WERI-Rb-1 (cell line): ENCODE data around the gene GNAT3.

Experiments used
- DNase-seq: peaks from one replicate; pipeline ENCODE4 v3.0.0-alpha.2; 2020
- H3K27ac ChIP-seq: fragments of 250-450 bp; sonication (Bioruptor Pico); 2 replicates; pipeline ENCODE4 v1.5.1; 2020; ENCODE audit warnings: mild to moderate bottlenecking, moderate library complexity
- H3K27me3 ChIP-seq: fragments of 250-450 bp; sonication (Bioruptor Pico); 2 replicates; pipeline ENCODE4 v1.5.1; 2021; ENCODE audit warnings: mild to moderate bottlenecking, low read depth, moderate library complexity; ENCODE audit not compliant: insufficient read depth, severe bottlenecking
- H3K36me3 ChIP-seq: fragments of 250-450 bp; sonication (Bioruptor Pico); 2 replicates; pipeline ENCODE4 v1.5.1; 2020; ENCODE audit warnings: mild to moderate bottlenecking, moderate library complexity
- H3K4me3 ChIP-seq: 2 replicates; pipeline ENCODE4 v1.5.1; 2011; ENCODE audit warnings: low read depth, mild to moderate bottlenecking, control low read depth, low read length
- H3K9me3 ChIP-seq: fragments of 250-450 bp; sonication (Bioruptor Pico); 2 replicates; pipeline ENCODE4 v1.5.1; 2021; ENCODE audit warnings: mild to moderate bottlenecking, moderate library complexity; ENCODE audit not compliant: severe bottlenecking
- TF ChIP-seq, protein P1 (sequence below): IDR thresholded peaks from 2 replicates; pipeline ENCODE4 v1.5.1; 2011; ENCODE audit warnings: low read depth, mild to moderate bottlenecking, control low read depth, inconsistent platforms, low read length

GNAT3 gene

DNA sequence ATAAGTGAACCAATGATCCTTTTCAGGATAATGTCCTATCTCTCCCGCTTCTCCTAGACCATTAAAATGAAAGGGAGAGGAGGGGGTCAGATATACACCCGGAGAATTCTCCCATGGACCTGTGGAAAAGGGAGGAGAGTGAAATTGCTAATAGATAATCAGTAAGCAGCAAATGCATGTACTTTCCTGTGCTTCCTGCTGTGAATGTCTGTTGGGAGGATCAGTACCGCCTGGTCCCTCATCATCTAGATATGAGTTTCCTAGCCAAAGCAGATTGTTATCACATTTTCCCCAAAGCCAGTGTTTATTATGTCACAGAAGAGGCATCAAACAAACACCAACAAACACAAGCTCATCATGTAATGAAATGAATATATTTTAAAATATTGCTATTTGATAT is 96.8 kb downstream of the GNAT3 start:
- Histone ChIP-seq H3K9me3 (no peaks in the 10 kb centered on the region), H3K27me3 (no peaks in the 10 kb centered on the region), H3K36me3 (no peaks in the 10 kb centered on the region), H3K27ac (no peak overlapping the region), H3K4me3 (no peak overlapping the region)
- TF ChIP-seq, protein P1, sequence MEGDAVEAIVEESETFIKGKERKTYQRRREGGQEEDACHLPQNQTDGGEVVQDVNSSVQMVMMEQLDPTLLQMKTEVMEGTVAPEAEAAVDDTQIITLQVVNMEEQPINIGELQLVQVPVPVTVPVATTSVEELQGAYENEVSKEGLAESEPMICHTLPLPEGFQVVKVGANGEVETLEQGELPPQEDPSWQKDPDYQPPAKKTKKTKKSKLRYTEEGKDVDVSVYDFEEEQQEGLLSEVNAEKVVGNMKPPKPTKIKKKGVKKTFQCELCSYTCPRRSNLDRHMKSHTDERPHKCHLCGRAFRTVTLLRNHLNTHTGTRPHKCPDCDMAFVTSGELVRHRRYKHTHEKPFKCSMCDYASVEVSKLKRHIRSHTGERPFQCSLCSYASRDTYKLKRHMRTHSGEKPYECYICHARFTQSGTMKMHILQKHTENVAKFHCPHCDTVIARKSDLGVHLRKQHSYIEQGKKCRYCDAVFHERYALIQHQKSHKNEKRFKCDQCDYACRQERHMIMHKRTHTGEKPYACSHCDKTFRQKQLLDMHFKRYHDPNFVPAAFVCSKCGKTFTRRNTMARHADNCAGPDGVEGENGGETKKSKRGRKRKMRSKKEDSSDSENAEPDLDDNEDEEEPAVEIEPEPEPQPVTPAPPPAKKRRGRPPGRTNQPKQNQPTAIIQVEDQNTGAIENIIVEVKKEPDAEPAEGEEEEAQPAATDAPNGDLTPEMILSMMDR = no peak
- no peak for DNase-seq

DNA sequence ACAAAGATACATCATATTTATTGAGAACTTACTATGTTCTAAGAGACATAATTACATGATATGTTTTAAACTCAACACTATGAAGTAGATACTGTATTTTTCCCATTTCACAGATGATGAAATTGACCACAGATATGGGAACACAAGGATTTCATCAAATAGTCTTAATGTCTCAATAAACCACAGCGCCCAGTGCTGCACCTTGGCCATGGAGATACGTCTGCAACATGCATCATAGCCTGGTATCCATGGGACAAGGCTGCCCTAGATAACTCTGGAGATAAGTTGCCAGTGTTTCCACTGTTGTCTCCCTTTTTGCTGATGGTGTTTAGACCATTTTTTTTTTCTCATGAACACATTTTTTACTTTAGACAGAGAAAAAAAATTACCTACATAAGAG is 97.5 kb downstream of the GNAT3 start:
- H3K4me3 ChIP-seq = no peak overlapping the region
- no peaks in the 10 kb centered on the region for H3K9me3 ChIP-seq
- no peaks in the 10 kb centered on the region for H3K27me3 ChIP-seq
- no peaks in the 10 kb centered on the region for H3K36me3 ChIP-seq
- no peak for DNase-seq
- TF ChIP-seq, protein P1 = no peak
- H3K27ac ChIP-seq = no peak overlapping the region

DNA sequence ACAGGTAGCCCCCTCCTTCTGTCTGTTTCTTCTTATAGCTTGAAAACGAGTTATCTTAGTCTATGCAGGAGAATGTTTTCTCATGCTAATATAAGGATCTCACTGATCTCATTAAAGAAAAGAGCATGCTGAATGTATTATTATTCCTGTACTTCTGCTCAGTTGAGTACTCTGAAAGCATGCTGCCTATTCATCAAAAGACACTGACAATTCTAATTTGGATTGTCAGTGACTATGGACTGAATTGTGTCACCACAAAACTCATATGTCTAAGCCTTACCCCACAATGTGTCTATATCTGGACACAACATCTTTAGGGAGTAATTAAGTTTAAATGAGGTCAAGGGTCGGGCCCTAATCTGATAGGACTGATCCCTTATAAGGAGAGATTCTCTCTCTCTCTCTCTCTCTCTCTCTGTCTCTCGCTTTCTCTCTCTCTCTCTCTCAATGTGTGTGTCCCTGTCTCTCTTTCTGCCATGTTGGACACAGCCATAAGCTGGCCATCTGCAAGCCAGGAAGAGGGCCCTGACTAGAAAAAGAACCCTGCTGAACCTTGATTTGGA is 98.4 kb downstream of the GNAT3 start:
- Histone ChIP-seq H3K4me3 (no peak overlapping the region), H3K9me3 (no peaks in the 10 kb centered on the region), H3K27me3 (no peaks in the 10 kb centered on the region), H3K36me3 (no peaks in the 10 kb centered on the region), H3K27ac (no peak overlapping the region)
- DNase-seq = no peak
- TF ChIP-seq, protein P1 = no peak

DNA sequence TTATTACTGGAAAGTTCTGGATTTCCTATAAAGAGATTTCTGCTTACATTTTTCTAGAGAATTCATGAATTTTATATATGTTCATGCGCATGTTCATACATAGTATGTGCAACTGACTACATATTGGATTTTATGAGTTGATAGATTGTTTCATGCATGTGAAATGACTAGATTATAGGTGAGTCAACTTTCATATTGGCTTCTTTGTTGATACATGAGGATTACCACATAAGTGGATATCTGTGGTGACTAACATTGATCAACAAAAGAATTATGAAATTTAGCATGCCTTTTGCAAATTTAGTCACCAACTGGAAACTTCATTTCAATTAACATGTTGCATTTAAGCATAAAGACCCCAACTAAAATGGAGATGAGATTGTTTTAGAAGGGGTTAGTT is 99.0 kb downstream of the GNAT3 start:
- H3K27me3 ChIP-seq = no peaks in the 10 kb centered on the region
- no peak overlapping the region for H3K4me3 ChIP-seq
- no peak overlapping the region for H3K27ac ChIP-seq
- no peaks in the 10 kb centered on the region for H3K9me3 ChIP-seq
- no peak for DNase-seq
- TF ChIP-seq, protein P1 = no peak
- no peaks in the 10 kb centered on the region for H3K36me3 ChIP-seq

DNA sequence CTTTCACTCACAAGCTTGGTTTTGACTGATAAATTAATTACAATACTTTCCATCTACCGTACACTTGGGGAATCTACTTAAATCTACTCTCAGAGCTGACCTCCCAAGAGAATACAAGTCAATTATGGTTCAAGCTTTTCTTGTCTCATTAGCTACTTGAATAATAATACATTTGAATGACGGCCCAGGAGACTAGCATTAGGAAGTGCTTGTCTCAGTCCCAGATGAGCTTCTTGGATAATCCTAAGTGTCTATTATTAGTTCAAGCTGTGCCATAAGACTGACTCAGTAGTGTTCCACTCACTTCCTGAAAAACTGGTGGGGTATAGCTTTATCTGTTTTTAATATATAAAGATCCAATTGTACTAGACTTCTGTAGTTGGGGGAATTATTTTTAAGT is 100.2 kb downstream of the GNAT3 start:
- H3K36me3 ChIP-seq = no peaks in the 10 kb centered on the region
- no peak overlapping the region for H3K27ac ChIP-seq
- TF ChIP-seq, protein P1 = no peak

DNA sequence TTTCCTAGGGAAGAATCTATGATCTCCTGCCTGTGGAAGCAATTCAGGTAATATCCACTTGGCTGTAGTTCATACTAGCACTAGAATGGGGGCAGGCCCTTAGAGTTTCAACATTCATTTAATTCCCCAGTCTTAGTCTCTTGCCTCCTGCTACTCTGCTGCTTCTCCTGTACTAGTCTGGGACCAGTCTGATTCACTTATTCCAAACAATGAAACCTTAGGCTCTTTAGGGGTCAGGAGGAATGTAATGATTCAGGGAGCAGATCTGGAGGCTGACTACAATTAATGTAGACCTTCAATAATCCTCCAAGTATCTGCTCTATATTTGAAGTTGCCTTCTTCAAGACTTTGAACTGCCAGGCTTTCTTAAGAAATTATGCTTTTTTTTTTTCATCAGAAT is 101.8 kb downstream of the GNAT3 start:
- Histone ChIP-seq H3K27me3 (no peaks in the 10 kb centered on the region), H3K4me3 (no peak overlapping the region), H3K36me3 (no peaks in the 10 kb centered on the region), H3K27ac (no peak overlapping the region), H3K9me3 (no peaks in the 10 kb centered on the region)
- DNase-seq = no peak
- TF ChIP-seq, protein P1 = no peak

More for the DNA sequence above, 100.2 kb downstream of the GNAT3 start:
- no peaks in the 10 kb centered on the region for H3K9me3 ChIP-seq
- no peaks in the 10 kb centered on the region for H3K27me3 ChIP-seq
- DNase-seq = no peak
- no peak overlapping the region for H3K4me3 ChIP-seq
